Measurements from ENCODE around the gene CNR2. TPM values are rescaled to one million over a fixed set of nuclear protein-coding genes. Genes with fewer than 3 reads are reported as not detected.

CNR2 gene
- total and polyA plus RNA-seq, 2 experiments from 2014 or later, result not detected

- TF ChIP-seq ZNF462 (CRISPR knock-in tag; IDR thresholded peaks at IDR 0.05) (no peak), ZNF114 (CRISPR knock-in tag; IDR thresholded peaks at IDR 0.05) (no peak), POLR2AphosphoS5 (IDR thresholded peaks at IDR 0.05; ENCODE audit: low read depth) (no peak), NANOG (IDR thresholded peaks at IDR 0.05; ENCODE audit: borderline replicate concordance) (no peak), EZH2 (IDR thresholded peaks at IDR 0.05; ENCODE audit: low read depth, unreplicated experiment) (no peak)
These were observed 87.2 kb downstream of the CNR2 start (continued) for GRCh38 chr1:23825762-23826522.

GRCh38 chr1:23825076-23825761, 87.9 kb downstream of the CNR2 start, which contains the start of gene HMGCL:
Gene HMGCL (minus strand): TSS chr1:23825429. CDS start chr1:23825415, 14 bp downstream.
- peak within 1 kb of the TSS; percentile 89 for H3K4me2 ChIP-seq
- H3K27ac Mint-ChIP-seq, result peak within 1 kb of the TSS; percentile 92
- peak within 1 kb of the TSS; percentile 93 for H3K4me3 Mint-ChIP-seq
- H3K79me2 ChIP-seq (replicated peaks; ENCODE audit: insufficient read depth), result no peaks in the 10 kb centered on the region; the same call in 1 of the 2 replicates
- peaks cover 14% of the 10 kb centered on the region for H3K27me3 Mint-ChIP-seq (ENCODE audit: insufficient read depth, low read depth, poor library complexity)
- H3K4me3 ChIP-seq, result peak within 1 kb of the TSS; percentile 98
- peak within 1 kb of the TSS; percentile 97 for H3K27ac ChIP-seq (ENCODE audit: low read depth)
- peak within 1 kb of the TSS; percentile 96 for H2AFZ ChIP-seq
- peak; percentile 94 for DNase-seq (ENCODE audit: low spot score)
- 0 out of 2 replicates have a peak, but pooled peaks cover 6% of the 10 kb centered on the region for H3F3A ChIP-seq (replicated peaks; ENCODE audit: low read depth)
- no peaks in the 10 kb centered on the region; the same call in 2 of the 3 replicates for H3K9me3 Mint-ChIP-seq
- H3K9me2 ChIP-seq (ENCODE audit: insufficient read depth), result no peaks in the 10 kb centered on the region
- peak; percentile 94 for ATAC-seq
- H3K36me3 Mint-ChIP-seq (ENCODE audit: low read depth), result no peaks in the 10 kb centered on the region
- H4K20me1 ChIP-seq (replicated peaks; ENCODE audit: insufficient read depth), result no peaks in the 10 kb centered on the region
- H3K36me3 ChIP-seq (ENCODE audit: insufficient read depth), result no peaks in the 10 kb centered on the region
- peaks cover 3% of the 10 kb centered on the region; the same call in 2 of the 3 replicates for H3K4me1 Mint-ChIP-seq
- no peaks in the 10 kb centered on the region for H3K27me3 ChIP-seq (ENCODE audit: insufficient read depth)
- peaks cover 7% of the 10 kb centered on the region for H3K4me1 ChIP-seq (ENCODE audit: insufficient read depth)
- no peak for TF ChIP-seq EZH2phosphoT487 (IDR thresholded peaks at IDR 0.05; ENCODE audit: unreplicated experiment)
- no peak for TF ChIP-seq CTCF (conservative IDR thresholded peaks at IDR 0.05; ENCODE audit: low read depth in 2 of 2)
- no peak for TF ChIP-seq EZH2 (IDR thresholded peaks at IDR 0.05; ENCODE audit: low read depth, unreplicated experiment)
- peak; percentile 43; the same call in 1 of the 2 replicates for TF ChIP-seq CREB1 (CRISPR knock-in tag; IDR thresholded peaks at IDR 0.05; ENCODE audit: low read depth)
- no peak for TF ChIP-seq JUNB (IDR thresholded peaks at IDR 0.05; ENCODE audit: unreplicated experiment)
- no peak for TF ChIP-seq STAT1 (IDR thresholded peaks at IDR 0.05; ENCODE audit: unreplicated experiment)
- TF ChIP-seq POLR2AphosphoS5 (IDR thresholded peaks at IDR 0.05; ENCODE audit: low read depth), result peak; percentile 88
- TF ChIP-seq ZNF331 (CRISPR knock-in tag; IDR thresholded peaks at IDR 0.05; ENCODE audit: low read depth), result no peak
- TF ChIP-seq ZNF114 (CRISPR knock-in tag; IDR thresholded peaks at IDR 0.05), result no peak

All from GM23338 (cell line).